Left lung (tissue), 10 donors: ENCODE data around the gene ZBTB20. TPM values are rescaled to one million over a fixed set of nuclear protein-coding genes. Genes with fewer than 3 reads are reported as not detected.

Experiments
- ATAC-seq: fragments of 200-7000 bp; cut with Tn5 transposase; one replicate; pipeline ENCODE4 v1.9.1; 2020; ENCODE audit warnings: moderate library complexity
- DNase-seq, 4 donors: peaks; one replicate each; pipeline ENCODE4 v3.0.0-alpha.2; 2013 to 2020
- H3K27ac ChIP-seq, 2 donors: fragments of 200-600 bp; sonication (generic) in 1 of 2; one replicate each; pipeline versions ENCODE4 v1.5.0 to v1.8.0; 2020 to 2021
- H3K27me3 ChIP-seq, 2 donors: fragments of 200-600 bp; sonication (generic) in 1 of 2; one replicate each; pipeline versions ENCODE4 v1.5.0 to v1.8.0; 2020 to 2021
- H3K36me3 ChIP-seq, 2 donors: fragments of 200-600 bp; sonication (generic) in 1 of 2; one replicate each; pipeline versions ENCODE4 v1.5.0 to v1.8.0; 2020 to 2021
- H3K4me1 ChIP-seq, 2 donors: fragments of 200-600 bp; one replicate each; pipeline ENCODE4 v1.8.0; 2021
- H3K4me3 ChIP-seq, 2 donors: fragments of 200-600 bp; sonication (generic) in 1 of 2; one replicate each; pipeline versions ENCODE4 v1.5.0 to v1.8.0; 2020 to 2021; ENCODE audit warnings: mild to moderate bottlenecking in 1 of 2
- H3K9me3 ChIP-seq, 2 donors: fragments of 200-600 bp; sonication (generic) in 1 of 2; one replicate each; pipeline versions ENCODE4 v1.5.0 to v1.8.0; 2020 to 2021
- intact Hi-C, 2 donors: fragments of 100-400 bp; cut with DNase I; formaldehyde crosslinking; loops; one replicate each; pipeline versions ENCODE4 v1.11.2 to v1.14.2; 2022
- polyA plus RNA-seq, 6 donors: library from polyadenylated mRNA; unstranded; fragments of 120-200 nt; gene quantifications; one replicate each; pipeline ENCODE4 v1.2.1, GENCODE V29; 2013; ENCODE audit not compliant: insufficient read length in 6 of 6
- total RNA-seq, 2 donors: library from RNA; stranded (reverse); fragmentation: NEBNext Ultra II Directional; extraction: Animal tissue kit (Norgen Biotek cat#: 25700); gene quantifications; one replicate each; pipeline ENCODE4 v1.2.1, GENCODE V29; 2021
- TF ChIP-seq, protein P1 (sequence below), 2 donors: fragments of 200-600 bp; sonication (generic) in 1 of 2; IDR thresholded peaks; one replicate each; pipeline versions ENCODE4 v1.5.0 to v1.8.0; 2021; ENCODE audit warnings: antibody characterized with exemption in 2 of 2
- donor health status: DM: no; HTN: yes; CAD: no.
- donor health status: DM: no; HTN: no; CAD: no.

Gene ZBTB20
- total and polyA plus RNA-seq, 8 donors = 1.1 to 63.5 (median 6.0) TPM

DNA sequence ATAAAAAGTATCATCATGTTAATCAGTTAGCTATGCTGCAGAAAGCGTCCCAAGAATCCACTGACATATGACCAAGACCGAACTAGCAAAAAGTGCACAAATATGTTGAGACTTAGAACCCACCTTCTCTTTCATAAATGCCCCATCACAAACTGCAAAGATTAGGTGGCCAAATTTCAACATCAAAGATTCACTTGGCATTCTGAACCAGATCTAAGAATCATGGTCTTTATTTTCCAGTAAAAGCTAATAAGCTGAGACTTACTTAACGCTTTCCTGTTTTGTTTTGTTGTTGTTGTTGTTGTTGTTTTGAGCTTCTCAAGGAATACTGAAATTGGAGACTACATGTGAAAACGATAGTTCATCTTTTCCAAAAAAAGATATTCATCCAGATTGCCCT lies 62.4 kb downstream of the ZBTB20 start:
- no peaks in the 10 kb centered on the region for H3K9me3 ChIP-seq
- DNase-seq = no peak
- no peak overlapping the region for H3K4me3 ChIP-seq
- intact Hi-C loops = no loop called here
- ATAC-seq = no peak
- TF ChIP-seq, protein P1, sequence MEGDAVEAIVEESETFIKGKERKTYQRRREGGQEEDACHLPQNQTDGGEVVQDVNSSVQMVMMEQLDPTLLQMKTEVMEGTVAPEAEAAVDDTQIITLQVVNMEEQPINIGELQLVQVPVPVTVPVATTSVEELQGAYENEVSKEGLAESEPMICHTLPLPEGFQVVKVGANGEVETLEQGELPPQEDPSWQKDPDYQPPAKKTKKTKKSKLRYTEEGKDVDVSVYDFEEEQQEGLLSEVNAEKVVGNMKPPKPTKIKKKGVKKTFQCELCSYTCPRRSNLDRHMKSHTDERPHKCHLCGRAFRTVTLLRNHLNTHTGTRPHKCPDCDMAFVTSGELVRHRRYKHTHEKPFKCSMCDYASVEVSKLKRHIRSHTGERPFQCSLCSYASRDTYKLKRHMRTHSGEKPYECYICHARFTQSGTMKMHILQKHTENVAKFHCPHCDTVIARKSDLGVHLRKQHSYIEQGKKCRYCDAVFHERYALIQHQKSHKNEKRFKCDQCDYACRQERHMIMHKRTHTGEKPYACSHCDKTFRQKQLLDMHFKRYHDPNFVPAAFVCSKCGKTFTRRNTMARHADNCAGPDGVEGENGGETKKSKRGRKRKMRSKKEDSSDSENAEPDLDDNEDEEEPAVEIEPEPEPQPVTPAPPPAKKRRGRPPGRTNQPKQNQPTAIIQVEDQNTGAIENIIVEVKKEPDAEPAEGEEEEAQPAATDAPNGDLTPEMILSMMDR (IDR thresholded peaks at IDR 0.05) = no peak
- no peaks in the 10 kb centered on the region for H3K36me3 ChIP-seq
- H3K27me3 ChIP-seq = no peaks in the 10 kb centered on the region
- no peak overlapping the region for H3K27ac ChIP-seq
- H3K4me1 ChIP-seq = peaks cover 0 to 4% of the 10 kb centered on the region in 2 donors

DNA sequence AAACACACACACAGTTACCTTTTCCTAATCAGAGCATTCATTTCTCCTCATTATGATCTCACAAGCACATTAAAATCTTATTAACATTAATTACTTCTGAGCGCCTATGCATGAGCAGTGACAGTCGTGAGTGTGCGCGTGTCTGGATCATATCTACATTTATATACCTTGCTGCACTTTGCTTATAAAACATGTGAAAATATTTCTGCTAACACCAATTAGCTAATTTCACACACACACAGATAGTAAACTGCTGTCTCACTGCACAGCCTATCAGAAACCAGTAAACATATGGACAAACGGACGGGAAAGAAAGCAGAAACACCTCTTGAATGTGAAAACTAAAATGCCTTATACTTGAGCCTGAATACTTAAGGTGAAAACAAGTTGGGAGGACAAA lies 64.8 kb downstream of the ZBTB20 start:
- Histone ChIP-seq H3K4me1 (peaks cover 0 to 4% of the 10 kb centered on the region in 2 donors), H3K9me3 (no peaks in the 10 kb centered on the region), H3K36me3 (no peaks in the 10 kb centered on the region), H3K27me3 (no peaks in the 10 kb centered on the region), H3K4me3 (no peak overlapping the region), H3K27ac (no peak overlapping the region)
- DNase-seq (no peak), ATAC-seq (no peak)
- TF ChIP-seq, protein P1 (IDR thresholded peaks at IDR 0.05) = no peak
- intact Hi-C loops = no loop called here

DNA sequence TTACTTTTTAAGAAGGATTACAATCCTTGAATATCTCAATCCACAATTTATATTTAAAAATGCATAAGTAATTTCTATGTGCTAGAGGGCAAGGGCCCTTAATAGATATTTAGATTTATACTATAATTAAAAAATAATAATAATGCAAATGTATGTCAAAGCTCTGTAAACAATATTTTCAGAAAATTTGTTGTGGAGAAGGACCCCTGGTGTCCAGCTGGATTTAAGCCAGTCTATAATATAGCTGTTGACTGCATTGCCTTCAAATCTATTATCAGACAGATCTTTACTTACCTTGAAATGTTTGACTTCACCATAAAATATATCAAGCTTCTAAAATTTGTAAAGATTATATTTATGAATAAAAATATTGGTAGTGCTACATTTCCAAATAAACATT lies 65.6 kb downstream of the ZBTB20 start:
- no peak for ATAC-seq
- DNase-seq = no peak
- no peaks in the 10 kb centered on the region for H3K36me3 ChIP-seq
- H3K4me1 ChIP-seq = peaks cover 0 to 4% of the 10 kb centered on the region in 2 donors
- intact Hi-C loops = no loop called here
- H3K4me3 ChIP-seq = no peak overlapping the region
- no peaks in the 10 kb centered on the region for H3K27me3 ChIP-seq
- H3K9me3 ChIP-seq = no peaks in the 10 kb centered on the region
- H3K27ac ChIP-seq = no peak overlapping the region
- TF ChIP-seq, protein P1 (IDR thresholded peaks at IDR 0.05) = no peak

DNA sequence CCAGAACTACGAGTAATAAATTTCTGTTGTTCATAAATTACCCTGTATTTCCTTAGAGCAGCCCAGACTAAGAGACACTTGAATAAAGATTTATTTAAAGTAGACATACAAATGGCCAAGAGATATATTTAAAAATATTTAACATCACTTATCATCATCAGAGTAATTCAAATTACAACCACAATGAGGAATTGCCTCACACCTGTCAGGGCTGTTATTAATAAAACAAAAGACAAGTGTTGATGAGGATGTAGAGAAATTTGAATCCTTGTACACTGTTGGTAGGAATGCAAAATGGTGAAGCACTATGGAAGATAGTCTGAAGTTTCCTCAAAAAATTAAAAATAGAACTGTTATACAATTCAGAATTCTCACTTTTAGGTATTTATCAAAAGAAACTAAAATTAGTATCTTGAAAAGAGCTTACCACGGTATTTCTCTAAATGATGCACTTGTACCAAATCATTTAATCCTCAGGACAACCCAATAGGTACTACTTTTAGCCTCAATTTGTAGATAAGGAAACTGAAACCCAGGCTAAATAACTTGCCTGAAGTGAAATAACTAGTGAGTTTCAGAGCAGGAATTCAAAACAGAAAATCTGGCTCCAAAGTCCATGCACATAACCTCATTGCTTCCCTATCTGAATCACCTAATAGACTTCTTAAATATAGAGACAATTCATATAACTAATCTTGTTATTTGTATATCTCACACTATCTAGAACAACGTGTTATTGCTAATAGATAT lies 69.4 kb downstream of the ZBTB20 start:
- intact Hi-C loops = no loop called here
- Histone ChIP-seq H3K4me1 (peaks cover 0 to 1% of the 10 kb centered on the region in 2 donors), H3K27me3 (no peaks in the 10 kb centered on the region), H3K27ac (no peak overlapping the region), H3K9me3 (no peaks in the 10 kb centered on the region), H3K4me3 (no peak overlapping the region), H3K36me3 (no peaks in the 10 kb centered on the region)
- DNase-seq (no peak), ATAC-seq (no peak)
- TF ChIP-seq, protein P1 (IDR thresholded peaks at IDR 0.05) = no peak

DNA sequence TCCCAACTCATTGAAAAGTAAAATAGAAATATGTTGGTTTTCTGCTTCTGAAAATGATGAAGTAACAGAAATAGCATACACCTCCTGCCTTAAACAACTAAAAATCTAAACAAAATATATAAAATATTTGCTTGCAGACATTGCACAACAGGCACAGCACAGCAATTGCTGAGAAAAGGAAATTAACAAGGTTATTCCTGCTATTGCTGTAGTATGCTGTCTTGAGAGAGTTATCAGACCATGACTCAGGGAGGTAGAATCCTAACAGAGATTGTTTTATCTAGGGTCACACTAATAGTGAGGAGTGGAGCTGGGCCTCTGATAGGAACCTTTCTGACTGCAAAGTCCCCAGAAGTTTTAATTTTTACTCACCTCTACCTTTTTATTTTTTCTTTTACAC lies 72.6 kb downstream of the ZBTB20 start:
- H3K27ac ChIP-seq = no peak overlapping the region
- DNase-seq = no peak
- ATAC-seq = no peak
- H3K9me3 ChIP-seq = no peaks in the 10 kb centered on the region
- H3K4me3 ChIP-seq = no peak overlapping the region
- H3K4me1 ChIP-seq = peaks cover 0 to 5% of the 10 kb centered on the region in 2 donors
- no peaks in the 10 kb centered on the region for H3K27me3 ChIP-seq
- TF ChIP-seq, protein P1 (IDR thresholded peaks at IDR 0.05) = no peak
- intact Hi-C loops = no loop called here
- H3K36me3 ChIP-seq = no peaks in the 10 kb centered on the region
